SK-N-SH (cell line): ENCODE measurements around the gene TMEM161A.
"Not testable (repeated sequence)": the region's sequence is repeated elsewhere in the genome, so short reads cannot be mapped to it uniquely, and the experiment has no call there.

ENCODE experiments used
- CHD2 ChIP-seq: fragments of 150-350 bp; IDR thresholded peaks from 2 replicates; pipeline ENCODE4 v1.6.1; 2018; ENCODE audit warnings: low read length; ENCODE audit not compliant: partially characterized antibody
- GATA2 ChIP-seq: sonication (generic); formaldehyde crosslinking; IDR thresholded peaks from 2 replicates; pipeline ENCODE4 v1.5.0; 2020; ENCODE audit warnings: mild to moderate bottlenecking, missing genetic modification reagents
- MAX ChIP-seq: IDR thresholded peaks from 2 replicates; pipeline ENCODE4 v1.4.0; 2012; ENCODE audit warnings: low read depth
- MXI1 ChIP-seq: IDR thresholded peaks from 2 replicates; pipeline ENCODE4 v1.6.1; 2012; ENCODE audit warnings: mild to moderate bottlenecking, low read depth, low read length, improper control_type of control experiment
- NRF1 ChIP-seq: IDR thresholded peaks from 2 replicates; pipeline ENCODE4 v1.6.1; 2012; ENCODE audit warnings: low read depth, mild to moderate bottlenecking, low read length
- POLR2AphosphoS5 ChIP-seq: IDR thresholded peaks from 2 replicates; pipeline ENCODE4 v1.6.1; 2012; ENCODE audit warnings: low read depth, low read length
- RAD21 ChIP-seq: IDR thresholded peaks from 2 replicates; pipeline ENCODE4 v1.6.1; 2012; ENCODE audit warnings: mild to moderate bottlenecking, low read length
- REST ChIP-seq: IDR thresholded peaks from 2 replicates; pipeline ENCODE4 v1.6.1; 2012; ENCODE audit warnings: mild to moderate bottlenecking, low read depth, low read length, moderate library complexity
- TCF12 ChIP-seq: IDR thresholded peaks from 2 replicates; pipeline ENCODE4 v1.4.0; 2012
- ZBTB33 ChIP-seq: IDR thresholded peaks from 2 replicates; pipeline ENCODE4 v1.4.0; 2012; ENCODE audit warnings: low read depth, borderline replicate concordance
- TF ChIP-seq, protein P1 (sequence below): fragments of 200-600 bp; sonication (generic); IDR thresholded peaks from 2 replicates; pipeline ENCODE4 v1.6.1; 2017; ENCODE audit warnings: antibody characterized with exemption, mild to moderate bottlenecking, moderate library complexity

- not testable (repeated sequence) for TF ChIP-seq GATA2 (CRISPR knock-in tag); POLR2AphosphoS5; ZBTB33; RAD21; CHD2; MXI1; REST; TCF12; NRF1; MAX
- TF ChIP-seq, protein P1, sequence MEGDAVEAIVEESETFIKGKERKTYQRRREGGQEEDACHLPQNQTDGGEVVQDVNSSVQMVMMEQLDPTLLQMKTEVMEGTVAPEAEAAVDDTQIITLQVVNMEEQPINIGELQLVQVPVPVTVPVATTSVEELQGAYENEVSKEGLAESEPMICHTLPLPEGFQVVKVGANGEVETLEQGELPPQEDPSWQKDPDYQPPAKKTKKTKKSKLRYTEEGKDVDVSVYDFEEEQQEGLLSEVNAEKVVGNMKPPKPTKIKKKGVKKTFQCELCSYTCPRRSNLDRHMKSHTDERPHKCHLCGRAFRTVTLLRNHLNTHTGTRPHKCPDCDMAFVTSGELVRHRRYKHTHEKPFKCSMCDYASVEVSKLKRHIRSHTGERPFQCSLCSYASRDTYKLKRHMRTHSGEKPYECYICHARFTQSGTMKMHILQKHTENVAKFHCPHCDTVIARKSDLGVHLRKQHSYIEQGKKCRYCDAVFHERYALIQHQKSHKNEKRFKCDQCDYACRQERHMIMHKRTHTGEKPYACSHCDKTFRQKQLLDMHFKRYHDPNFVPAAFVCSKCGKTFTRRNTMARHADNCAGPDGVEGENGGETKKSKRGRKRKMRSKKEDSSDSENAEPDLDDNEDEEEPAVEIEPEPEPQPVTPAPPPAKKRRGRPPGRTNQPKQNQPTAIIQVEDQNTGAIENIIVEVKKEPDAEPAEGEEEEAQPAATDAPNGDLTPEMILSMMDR: not testable (repeated sequence)
Measured at GRCh38 chr19:19106938-19107337, 31.3 kb downstream of the TMEM161A start.
